ENCODE measurements around the gene BRSK2.

DNA sequence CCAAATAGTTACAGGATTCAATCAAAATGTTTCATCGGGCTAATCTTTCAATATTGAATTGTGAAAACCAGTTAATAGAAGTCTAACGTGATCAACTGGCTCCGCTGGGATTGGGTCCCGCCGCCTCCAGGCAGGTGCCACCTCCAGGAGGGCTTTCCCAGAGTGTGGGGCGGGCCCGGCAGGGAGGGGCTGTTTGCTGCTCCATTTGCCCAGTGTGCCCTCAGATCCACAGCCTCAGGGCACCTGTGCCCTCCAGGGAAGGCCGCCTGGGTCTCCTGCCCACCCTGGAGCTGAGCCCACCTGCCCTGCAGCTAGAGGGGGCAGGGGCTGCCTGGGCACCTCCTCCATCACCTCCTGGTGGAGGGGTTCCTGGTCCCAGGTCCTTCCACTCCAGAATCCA is 17.9 kb downstream of the BRSK2 start:
- TF ChIP-seq TCF12 (IDR thresholded peaks at IDR 0.05; ENCODE audit: low read depth), result no peak
- no peak for TF ChIP-seq EGR1 (IDR thresholded peaks at IDR 0.05)
- no peak for TF ChIP-seq MAX (IDR thresholded peaks at IDR 0.05)
- no peak for TF ChIP-seq TAF1 (IDR thresholded peaks at IDR 0.05; ENCODE audit: low read depth)
- no peak for TF ChIP-seq EP300 (IDR thresholded peaks at IDR 0.05; ENCODE audit: borderline replicate concordance)
- no peak for TF ChIP-seq YY1 (IDR thresholded peaks at IDR 0.05; ENCODE audit: low read depth)
- no peak for TF ChIP-seq CEBPB (IDR thresholded peaks at IDR 0.05)
- no peak for TF ChIP-seq REST (IDR thresholded peaks at IDR 0.05; ENCODE audit: low read depth)
- TF ChIP-seq FOXM1 (IDR thresholded peaks at IDR 0.05; ENCODE audit: borderline replicate concordance, low read depth), result no peak
